GM12878 (cell line): ENCODE data around the gene ALDH1L1. TPM values are rescaled to one million over a fixed set of nuclear protein-coding genes. Genes with fewer than 3 reads are reported as not detected.

Experiments
- ATAC-seq: fragments of 200-7000 bp; cut with Tn5 transposase; 3 replicates; pipeline ENCODE4 v1.9.1; 2020; ENCODE audit warnings: mild to moderate bottlenecking, moderate library complexity
- BruUV-seq: library from RNA; stranded (reverse); fragments of 400-500 nt; replicated peaks from 2 replicates; lab custom pipeline; 2021; lab: Mats Ljungman, UMichigan
- CTCF ChIA-PET: fragments of 300-600 bp; sonication (Branson Sonifier 250); formaldehyde crosslinking; extraction: SDS; loops from one replicate; lab custom pipeline; 2021; ENCODE audit warnings: inconsistent platforms; lab: Yijun Ruan, JAX
- POLR2A ChIA-PET: fragments of 350-600 bp; formaldehyde crosslinking; extraction: SDS; loops from one replicate; lab custom pipeline; 2021; ENCODE audit warnings: inconsistent platforms; lab: Charles Lee
- RAD21 ChIA-PET: fragments of 300-600 bp; sonication (Branson Sonifier 250); formaldehyde crosslinking; loops from one replicate; lab custom pipeline; 2023; ENCODE audit warnings: antibody characterized with exemption; ENCODE audit not compliant: unreplicated experiment; lab: Charles Lee
- SMC1A ChIA-PET: fragments of 300-600 bp; sonication (Branson Sonifier 250); formaldehyde crosslinking; loops from one replicate; lab custom pipeline; 2023; ENCODE audit not compliant: unreplicated experiment, uncharacterized antibody; lab: Charles Lee
- DNase-seq: peaks from one replicate; pipeline ENCODE4 v3.0.0-alpha.2; 2011; ENCODE audit warnings: low read depth, low spot score
- FAIRE-seq: peaks from 3 replicates; lab custom pipeline; 2011; peaks lifted over from hg19 to GRCh38; lab: Jason Lieb, UNC
- H2AFZ ChIP-seq: 2 replicates; pipeline ENCODE4 v1.6.0; 2011; ENCODE audit warnings: low read depth, low read length, control low read depth; ENCODE audit not compliant: control insufficient read depth
- H3K27ac ChIP-seq: 2 replicates; pipeline ENCODE4 v1.5.1; 2011; ENCODE audit warnings: control low read depth; ENCODE audit not compliant: control insufficient read depth, insufficient read depth
- H3K27me3 ChIP-seq, 2 experiments: replicated peaks in 1 of 2; 2 replicates each; pipeline versions ENCODE4 v1.6.0 to v1.6.1; 2011; ENCODE audit warnings: low read length in 1 of 2; ENCODE audit not compliant: control insufficient read depth in 2 of 2, insufficient read depth in 2 of 2
- H3K36me3 ChIP-seq, 2 experiments: 2 replicates each; pipeline ENCODE4 v1.5.1; 2011; ENCODE audit warnings: low read length in 1 of 2; ENCODE audit not compliant: control insufficient read depth in 2 of 2, insufficient read depth in 2 of 2
- H3K4me1 ChIP-seq: 2 replicates; pipeline ENCODE4 v1.6.1; 2011; ENCODE audit warnings: mild to moderate bottlenecking, low read length, moderate library complexity, mixed read lengths; ENCODE audit not compliant: control insufficient read depth, insufficient read depth
- H3K4me2 ChIP-seq: 2 replicates; pipeline ENCODE4 v1.6.0; 2011; ENCODE audit warnings: control low read depth; ENCODE audit not compliant: control insufficient read depth, insufficient read depth
- H3K4me3 ChIP-seq: fragments of 200-600 bp; sonication (generic); 2 replicates; pipeline ENCODE4 v1.5.1; 2016
- H3K79me2 ChIP-seq: 2 replicates; pipeline ENCODE4 v1.6.0; 2011; ENCODE audit warnings: low read length; ENCODE audit not compliant: control insufficient read depth, insufficient read depth
- H3K9ac ChIP-seq: 2 replicates; pipeline ENCODE4 v1.8.0; 2011; ENCODE audit warnings: low read length, control low read depth, mixed read lengths; ENCODE audit not compliant: control insufficient read depth, insufficient read depth
- H3K9me3 ChIP-seq: replicated peaks from 3 replicates; pipeline ENCODE4 v1.5.1; 2011; ENCODE audit warnings: mild to moderate bottlenecking, low read length; ENCODE audit not compliant: control insufficient read depth, insufficient read depth
- H4K20me1 ChIP-seq: 2 replicates; pipeline ENCODE4 v1.6.0; 2011; ENCODE audit not compliant: control insufficient read depth, insufficient read depth
- ATF7 ChIP-seq: fragments of 450-650 bp; IDR thresholded peaks from 2 replicates; pipeline ENCODE4 v1.6.1; 2016; ENCODE audit warnings: low read depth, mild to moderate bottlenecking
- NR2C1 ChIP-seq: fragments of 450-650 bp; IDR thresholded peaks from 2 replicates; pipeline ENCODE4 v1.6.1; 2017; ENCODE audit warnings: antibody characterized with exemption, mild to moderate bottlenecking, moderate library complexity
- REST ChIP-seq: IDR thresholded peaks from 2 replicates; pipeline ENCODE4 v1.6.1; 2012; ENCODE audit warnings: mild to moderate bottlenecking, low read depth, low read length
- TARDBP ChIP-seq: IDR thresholded peaks from 2 replicates; pipeline ENCODE4 v1.6.1; 2016; ENCODE audit warnings: borderline replicate concordance
- ZNF274 ChIP-seq: IDR thresholded peaks from one replicate; pipeline ENCODE4 v1.8.0; 2011; ENCODE audit not compliant: insufficient read length, insufficient read depth
- ZNF622 ChIP-seq: fragments of 450-650 bp; IDR thresholded peaks from 2 replicates; pipeline ENCODE4 v1.6.1; 2017; ENCODE audit warnings: mild to moderate bottlenecking, inconsistent platforms
- WGBS: methylation state at CpG from one replicate; pipeline ENCODE4 v1.1.6; 2016; ENCODE audit warnings: low lambda C conversion rate; ENCODE audit not compliant: insufficient replicate concordance, insufficient coverage; ENCODE audit errors: missing lambda C conversion rate; 5-methylcytosine and 5-hydroxymethylcytosine counted together
- in situ Hi-C: fragments of 300-500 bp; cut with MboI; formaldehyde crosslinking; loops from 9 replicates; pipeline ENCODE4 v1.14.3; 2018; ENCODE audit warnings: mixed read lengths
- intact Hi-C: fragments of 100-400 bp; cut with micrococcal nuclease; formaldehyde crosslinking; loops from one replicate; pipeline ENCODE4 v1.14.2; 2022; ENCODE audit not compliant: unreplicated experiment
- polyA plus RNA-seq, 11 experiments: library from polyadenylated mRNA; depleted of rRNA in 4 of 11; unstranded in 6 of 11; stranded (reverse) in 5 of 11; fragments of >200 nt; fragmentation: Nextera tagmentation in 4 of 11; fragmentation: Illumina TruSeq in 1 of 11; extraction: Ambion mirVana in 4 of 11; extraction: Trizol in 1 of 11; gene quantifications; 1 replicate in 1 of 11; 2 replicates in 10 of 11; pipeline versions ENCODE4 v1.2.1 to v1.2.3, GENCODE V29; 2011 to 2016; ENCODE audit warnings: inconsistent platforms in 2 of 11, missing spikeins in 2 of 11, low read depth in 1 of 11
- total RNA-seq, 4 experiments: library from RNA; depleted of rRNA in 3 of 4; stranded (reverse); fragments of >200 nt in 3 of 4; fragmentation: Illumina TruSeq in 1 of 4; extraction: Trizol in 1 of 4; gene quantifications; 2 replicates each; pipeline versions ENCODE4 v1.2.1 to v1.2.3, GENCODE V29; 2013 to 2021

Gene ALDH1L1
- total and polyA plus RNA-seq, 10 of the 15 experiments (the other 5 are each of a cell fraction or from before 2014, with no cell fraction given): 0.04 to 18.2 (median 0.45) TPM

- H3K9me3 ChIP-seq: peaks cover 4% of the 10 kb centered on the region; the same call in 2 of the 3 replicates
- no peak overlapping the region for H3K9ac ChIP-seq
- DNase-seq (no peak), ATAC-seq (no peak)
- no peaks in the 10 kb centered on the region for H3K36me3 ChIP-seq
- no peak overlapping the region for H3K4me2 ChIP-seq
- H3K79me2 ChIP-seq: no peaks in the 10 kb centered on the region
- WGBS: 60% methylated on average over 10 of the region's 10 CpGs
- peaks cover 10% of the 10 kb centered on the region; the same call in 1 of the 2 replicates for H3K4me1 ChIP-seq
- H4K20me1 ChIP-seq: no peaks in the 10 kb centered on the region; the same call in 1 of the 2 replicates
- CTCF ChIA-PET: no interaction called here
- no peak overlapping the region for H2AFZ ChIP-seq
- H3K27ac ChIP-seq: no peak overlapping the region
- POLR2A ChIA-PET: no interaction called here
- TF ChIP-seq ZNF274 (no peak), ZNF622 (no peak), REST (no peak), ATF7 (no peak), NR2C1 (no peak), TARDBP (no peak)
- TF ChIP-seq, all 136 proteins: peak for 0
- RAD21 ChIA-PET: no interaction called here
- FAIRE-seq: no peak
- SMC1A ChIA-PET: no interaction called here
- intact Hi-C loops: no loop called here
- H3K4me3 ChIP-seq: no peak overlapping the region
- no TSS peak for BruUV-seq
- in situ Hi-C loops: no loop called here
- H3K27me3 ChIP-seq: peaks cover 0 to 2% of the 10 kb centered on the region in 2 experiments; a peak in 1 of 4 replicates
Measured at GRCh38 chr3:126101521-126101982, 78.8 kb downstream of the ALDH1L1 start.
